ENCODE results near the gene WNT3A. TPM values are rescaled to one million over a fixed set of nuclear protein-coding genes. Genes with fewer than 3 reads are reported as not detected.

WNT3A gene
- total and polyA plus RNA-seq, 2 of the 4 experiments (the other 2 are of a cell fraction), result not detected

DNA sequence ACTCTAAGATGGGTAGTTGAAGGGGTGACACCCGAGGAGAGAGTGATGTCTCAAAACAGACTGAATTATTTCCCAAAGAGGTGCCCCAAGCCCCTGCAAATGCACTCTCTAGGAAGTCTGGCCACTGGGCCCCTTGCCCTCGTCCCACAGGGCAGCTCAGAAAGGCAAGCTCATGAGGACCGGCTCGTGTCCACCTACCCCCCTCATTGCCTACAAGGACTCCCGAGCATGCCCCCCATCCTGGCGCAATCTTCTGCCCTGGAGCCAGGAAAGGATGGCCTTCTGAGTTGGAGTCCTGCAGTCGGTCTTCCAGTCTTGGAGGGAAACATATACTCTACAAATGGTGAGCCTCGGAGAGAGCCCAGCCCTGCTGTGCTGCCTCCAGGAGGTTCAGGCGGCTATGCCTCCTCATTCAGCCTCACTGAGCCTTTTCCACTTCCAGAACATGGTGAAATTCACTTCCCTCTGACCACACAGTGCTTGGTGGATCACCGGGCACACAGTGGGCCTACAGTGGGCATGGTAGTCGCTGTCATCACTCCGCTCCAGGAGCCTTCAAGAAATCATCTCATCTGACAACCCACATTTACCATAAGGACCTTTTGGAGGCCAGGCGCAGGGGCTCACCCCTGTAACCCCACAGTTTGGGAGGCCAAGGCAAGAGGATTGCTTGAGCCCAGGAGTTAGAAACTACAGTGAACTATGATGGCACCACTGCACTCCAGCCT is 5.8 kb upstream of the WNT3A start:
- H3K9ac ChIP-seq (ENCODE audit: low read depth, low read length), result no peak overlapping the region
- DNase-seq, result no peak
- H2BK20ac ChIP-seq (ENCODE audit: low read depth, low read length), result no peak overlapping the region
- H2BK5ac ChIP-seq (ENCODE audit: low read depth, low read length, poor library complexity, severe bottlenecking), result no peak overlapping the region
- H2AK5ac ChIP-seq (ENCODE audit: low read depth, low read length), result no peak overlapping the region
- H2BK120ac ChIP-seq (ENCODE audit: low read depth, low read length), result no peak overlapping the region
- no peaks in the 10 kb centered on the region for H3K9me1 ChIP-seq (ENCODE audit: insufficient read depth, low read length)
- no peak overlapping the region for H3K23ac ChIP-seq (ENCODE audit: low read depth, low read length)
- intact Hi-C loops (cut with micrococcal nuclease) (no loop called here), dilution Hi-C loops (cut with HindIII; ENCODE audit: low sequenced_read_pairs, unreplicated experiment) (no loop called here), in situ Hi-C loops (cut with MboI; ENCODE audit: low sequenced_read_pairs) (no loop called here)
- no peaks in the 10 kb centered on the region; the same call in 1 of the 2 replicates for H3K9me3 ChIP-seq (ENCODE audit: control insufficient read depth, insufficient read depth, low read length)
- WGBS, 2 experiments (ENCODE audit: extremely low coverage in 2 of 2, insufficient read length in 1 of 2), result 44% methylated on average over 6 of the region's 13 CpGs; no CpG with 5 or more reads in 1 of the 2 experiments
- no peak overlapping the region for H3K4me3 ChIP-seq (ENCODE audit: insufficient read depth, low read depth, low read length)
- no peak overlapping the region for H2BK15ac ChIP-seq (ENCODE audit: low read depth, low read length)
- H4K20me1 ChIP-seq (ENCODE audit: insufficient read depth, low read length), result no peaks in the 10 kb centered on the region
- no peak overlapping the region for H4K91ac ChIP-seq (ENCODE audit: insufficient read depth, low read depth, low read length)
- no peak overlapping the region for H2AFZ ChIP-seq (replicated peaks; ENCODE audit: low read length, poor library complexity)
- BruUV-seq (replicated peaks), result no TSS peak
- H3K4ac ChIP-seq (ENCODE audit: low read depth, low read length), result no peak overlapping the region
- no peak overlapping the region for H3K27ac ChIP-seq (ENCODE audit: insufficient read depth, low read length)
- H3K56ac ChIP-seq (ENCODE audit: extremely low read depth, insufficient read depth, low read length), result no peak overlapping the region
- H3K36me3 ChIP-seq (ENCODE audit: control insufficient read depth, insufficient read depth, low read length), result no peaks in the 10 kb centered on the region
- no peak overlapping the region for H3K4me2 ChIP-seq (ENCODE audit: low read depth, low read length)
- H4K5ac ChIP-seq (ENCODE audit: low read depth, low read length), result no peak overlapping the region
- no peak for TF ChIP-seq POLR2A (IDR thresholded peaks at IDR 0.05; ENCODE audit: low read depth, low read length)
- TF ChIP-seq, protein P1, sequence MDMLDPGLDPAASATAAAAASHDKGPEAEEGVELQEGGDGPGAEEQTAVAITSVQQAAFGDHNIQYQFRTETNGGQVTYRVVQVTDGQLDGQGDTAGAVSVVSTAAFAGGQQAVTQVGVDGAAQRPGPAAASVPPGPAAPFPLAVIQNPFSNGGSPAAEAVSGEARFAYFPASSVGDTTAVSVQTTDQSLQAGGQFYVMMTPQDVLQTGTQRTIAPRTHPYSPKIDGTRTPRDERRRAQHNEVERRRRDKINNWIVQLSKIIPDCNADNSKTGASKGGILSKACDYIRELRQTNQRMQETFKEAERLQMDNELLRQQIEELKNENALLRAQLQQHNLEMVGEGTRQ (IDR thresholded peaks at IDR 0.05; ENCODE audit: low read depth, low read length), result no peak
- no peak for TF ChIP-seq RCOR1 (IDR thresholded peaks at IDR 0.05; ENCODE audit: insufficient replicate concordance, low read length)
- TF ChIP-seq RFX5 (IDR thresholded peaks at IDR 0.05; ENCODE audit: low read depth, low read length), result no peak
- TF ChIP-seq MAFK (IDR thresholded peaks at IDR 0.05; ENCODE audit: low read depth, low read length), result no peak
- TF ChIP-seq FOS (IDR thresholded peaks at IDR 0.05; ENCODE audit: low read depth, low read length), result no peak
- TF ChIP-seq, protein P2, sequence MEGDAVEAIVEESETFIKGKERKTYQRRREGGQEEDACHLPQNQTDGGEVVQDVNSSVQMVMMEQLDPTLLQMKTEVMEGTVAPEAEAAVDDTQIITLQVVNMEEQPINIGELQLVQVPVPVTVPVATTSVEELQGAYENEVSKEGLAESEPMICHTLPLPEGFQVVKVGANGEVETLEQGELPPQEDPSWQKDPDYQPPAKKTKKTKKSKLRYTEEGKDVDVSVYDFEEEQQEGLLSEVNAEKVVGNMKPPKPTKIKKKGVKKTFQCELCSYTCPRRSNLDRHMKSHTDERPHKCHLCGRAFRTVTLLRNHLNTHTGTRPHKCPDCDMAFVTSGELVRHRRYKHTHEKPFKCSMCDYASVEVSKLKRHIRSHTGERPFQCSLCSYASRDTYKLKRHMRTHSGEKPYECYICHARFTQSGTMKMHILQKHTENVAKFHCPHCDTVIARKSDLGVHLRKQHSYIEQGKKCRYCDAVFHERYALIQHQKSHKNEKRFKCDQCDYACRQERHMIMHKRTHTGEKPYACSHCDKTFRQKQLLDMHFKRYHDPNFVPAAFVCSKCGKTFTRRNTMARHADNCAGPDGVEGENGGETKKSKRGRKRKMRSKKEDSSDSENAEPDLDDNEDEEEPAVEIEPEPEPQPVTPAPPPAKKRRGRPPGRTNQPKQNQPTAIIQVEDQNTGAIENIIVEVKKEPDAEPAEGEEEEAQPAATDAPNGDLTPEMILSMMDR (conservative IDR thresholded peaks at IDR 0.05; ENCODE audit: low read depth, low read length), result no peak
- TF ChIP-seq MAZ (IDR thresholded peaks at IDR 0.05; ENCODE audit: borderline replicate concordance, low read depth, low read length), result no peak
- TF ChIP-seq, protein P3, sequence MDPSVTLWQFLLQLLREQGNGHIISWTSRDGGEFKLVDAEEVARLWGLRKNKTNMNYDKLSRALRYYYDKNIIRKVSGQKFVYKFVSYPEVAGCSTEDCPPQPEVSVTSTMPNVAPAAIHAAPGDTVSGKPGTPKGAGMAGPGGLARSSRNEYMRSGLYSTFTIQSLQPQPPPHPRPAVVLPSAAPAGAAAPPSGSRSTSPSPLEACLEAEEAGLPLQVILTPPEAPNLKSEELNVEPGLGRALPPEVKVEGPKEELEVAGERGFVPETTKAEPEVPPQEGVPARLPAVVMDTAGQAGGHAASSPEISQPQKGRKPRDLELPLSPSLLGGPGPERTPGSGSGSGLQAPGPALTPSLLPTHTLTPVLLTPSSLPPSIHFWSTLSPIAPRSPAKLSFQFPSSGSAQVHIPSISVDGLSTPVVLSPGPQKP (IDR thresholded peaks at IDR 0.05; ENCODE audit: borderline replicate concordance, low read depth, low read length), result no peak
- TF ChIP-seq BHLHE40 (IDR thresholded peaks at IDR 0.05; ENCODE audit: low read depth, low read length), result no peak
- TF ChIP-seq CEBPB (IDR thresholded peaks at IDR 0.05; ENCODE audit: low read depth, low read length), result no peak
- no peak for TF ChIP-seq NFE2L2 (IDR thresholded peaks at IDR 0.05; ENCODE audit: low read depth, low read length)
- TF ChIP-seq CHD1 (IDR thresholded peaks at IDR 0.05; ENCODE audit: low read depth, low read length), result no peak
- no peak for TF ChIP-seq SMC3 (IDR thresholded peaks at IDR 0.05; ENCODE audit: low read depth, low read length)
- no peak for TF ChIP-seq RAD21 (IDR thresholded peaks at IDR 0.05; ENCODE audit: low read length)
- no peak for TF ChIP-seq MXI1 (IDR thresholded peaks at IDR 0.05; ENCODE audit: borderline replicate concordance, low read depth, low read length)
- H3K27me3 ChIP-seq (ENCODE audit: control insufficient read depth, insufficient read depth, low read length), result peaks cover 42% of the 10 kb centered on the region
- H3K14ac ChIP-seq (replicated peaks; ENCODE audit: low read depth, low read length), result no peak overlapping the region
- ChIA-PET POLR2A (ENCODE audit: unreplicated experiment) (no interaction called here), CTCF (no interaction called here)
- no peak for ATAC-seq (ENCODE audit: low read depth)
- no peak overlapping the region for H3K18ac ChIP-seq (ENCODE audit: low read depth, low read length)
- no peaks in the 10 kb centered on the region for H3K4me1 ChIP-seq (ENCODE audit: control insufficient read depth, insufficient read depth, low read length)
- no peak overlapping the region for H4K8ac ChIP-seq (ENCODE audit: low read depth in 2 of 2, low read length in 2 of 2)
- no peak overlapping the region for H2AK9ac ChIP-seq (replicated peaks; ENCODE audit: low read depth, low read length, poor library complexity)
- H3K79me1 ChIP-seq (ENCODE audit: low read depth in 1 of 2, low read length in 2 of 2), result no peaks in the 10 kb centered on the region
